ENCODE measurements around the gene SMIM24. TPM values are rescaled to one million over a fixed set of nuclear protein-coding genes. Genes with fewer than 3 reads are reported as not detected.
"Not testable (repeated sequence)": the region's sequence is repeated elsewhere in the genome, so short reads cannot be mapped to it uniquely, and the experiment has no call there.

The SMIM24 gene
- total RNA-seq, 6 experiments from 2014 or later = 2.1 to 38.1 (median 6.6) TPM; not detected in 1

GRCh38 chr19:3431760-3432397 lies 48.4 kb downstream of the SMIM24 start:
- H3K27ac ChIP-seq = peak overlapping the region; percentile 45 to 77 (median 70)
- TF ChIP-seq, protein P1, sequence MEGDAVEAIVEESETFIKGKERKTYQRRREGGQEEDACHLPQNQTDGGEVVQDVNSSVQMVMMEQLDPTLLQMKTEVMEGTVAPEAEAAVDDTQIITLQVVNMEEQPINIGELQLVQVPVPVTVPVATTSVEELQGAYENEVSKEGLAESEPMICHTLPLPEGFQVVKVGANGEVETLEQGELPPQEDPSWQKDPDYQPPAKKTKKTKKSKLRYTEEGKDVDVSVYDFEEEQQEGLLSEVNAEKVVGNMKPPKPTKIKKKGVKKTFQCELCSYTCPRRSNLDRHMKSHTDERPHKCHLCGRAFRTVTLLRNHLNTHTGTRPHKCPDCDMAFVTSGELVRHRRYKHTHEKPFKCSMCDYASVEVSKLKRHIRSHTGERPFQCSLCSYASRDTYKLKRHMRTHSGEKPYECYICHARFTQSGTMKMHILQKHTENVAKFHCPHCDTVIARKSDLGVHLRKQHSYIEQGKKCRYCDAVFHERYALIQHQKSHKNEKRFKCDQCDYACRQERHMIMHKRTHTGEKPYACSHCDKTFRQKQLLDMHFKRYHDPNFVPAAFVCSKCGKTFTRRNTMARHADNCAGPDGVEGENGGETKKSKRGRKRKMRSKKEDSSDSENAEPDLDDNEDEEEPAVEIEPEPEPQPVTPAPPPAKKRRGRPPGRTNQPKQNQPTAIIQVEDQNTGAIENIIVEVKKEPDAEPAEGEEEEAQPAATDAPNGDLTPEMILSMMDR (IDR thresholded peaks at IDR 0.05) = no peak
- TF ChIP-seq POLR2A (IDR thresholded peaks at IDR 0.05) = no peak
- intact Hi-C loops (cut with DNase I) = loop anchor here (10.0 kb wide), 2 partner anchors 87 to 107 kb away; no protein-coding TSS in a partner anchor
- H3K9me3 ChIP-seq = no peaks in the 10 kb centered on the region
- H3K4me1 ChIP-seq = peaks cover 0 to 59% (median 21%) of the 10 kb centered on the region in 4 donors
- DNase-seq (peak in 2 of 3 donors; percentile 79 to 83), ATAC-seq (peak; percentile 31 to 60 (median 51))
- no peak overlapping the region for H3K4me3 ChIP-seq
- no peaks in the 10 kb centered on the region for H3K27me3 ChIP-seq
- WGBS (ENCODE audit: insufficient coverage, low coverage, low lambda C conversion rate, missing lambda C conversion rate) = 39% methylated on average over 7 of the region's 18 CpGs
- peaks cover 0 to 36% (median 17%) of the 10 kb centered on the region in 4 donors for H3K36me3 ChIP-seq

- not testable (repeated sequence) for DNase-seq, H3K4me3 ChIP-seq, ATAC-seq, H3K9me3 ChIP-seq, H3K27me3 ChIP-seq
- intact Hi-C loops (cut with DNase I) = loop anchor here (10.0 kb wide), 2 partner anchors 86 to 106 kb away; no protein-coding TSS in a partner anchor
- 31% methylated on average over 5 of the region's 5 CpGs for WGBS (ENCODE audit: insufficient coverage, low coverage, low lambda C conversion rate, missing lambda C conversion rate)
- H3K36me3 ChIP-seq = peaks cover 0 to 28% (median 14%) of the 10 kb centered on the region in 4 donors
- H3K27ac ChIP-seq = peak overlapping the region; percentile 34 to 77 (median 70)
- peaks cover 0 to 59% (median 21%) of the 10 kb centered on the region in 4 donors for H3K4me1 ChIP-seq
Observed at GRCh38 chr19:3430366-3430680, 50.0 kb downstream of the SMIM24 start.

DNA sequence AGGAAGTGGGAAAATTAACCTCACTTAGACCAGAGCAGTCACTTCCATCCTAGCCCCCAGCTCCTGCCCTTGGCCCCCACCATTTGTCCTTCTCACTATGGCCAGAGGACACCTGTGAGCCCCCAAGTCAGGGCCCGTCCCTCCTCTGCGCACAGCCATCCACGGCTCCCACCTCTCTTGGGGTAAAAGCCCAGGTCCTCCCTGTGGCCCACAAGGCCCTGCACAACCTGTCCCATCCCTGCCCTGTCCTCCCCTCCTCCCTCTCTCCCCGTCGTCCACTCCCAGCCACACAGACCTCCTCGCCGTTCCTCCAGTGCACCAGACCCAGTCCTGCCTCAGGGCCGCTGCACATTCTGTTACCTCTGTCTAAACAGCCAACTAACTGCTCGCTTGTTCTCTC lies 53.9 kb downstream of the SMIM24 start:
- Histone ChIP-seq H3K27me3 (no peaks in the 10 kb centered on the region), H3K36me3 (peaks cover 0 to 5% (median 3%) of the 10 kb centered on the region in 4 donors), H3K27ac (peak overlapping the region in 1 of 3 donors; percentile 95), H3K4me1 (peaks cover 0 to 53% (median 26%) of the 10 kb centered on the region in 4 donors), H3K4me3 (no peak overlapping the region), H3K9me3 (no peaks in the 10 kb centered on the region)
- DNase-seq (no peak), ATAC-seq (no peak)
- WGBS (ENCODE audit: insufficient coverage, low coverage, low lambda C conversion rate, missing lambda C conversion rate) = 90% methylated on average over 6 of the region's 9 CpGs
- TF ChIP-seq POLR2A (IDR thresholded peaks at IDR 0.05) = no peak
- TF ChIP-seq, protein P1 (IDR thresholded peaks at IDR 0.05) = no peak
- intact Hi-C loops (cut with DNase I) = loop anchor here (10.0 kb wide), 2 partner anchors 52 to 62 kb away; partner anchors contain the start of gene NFIC (in 1 of the 2)

Small RNA genes lying within 50 kb of the gene (small RNA-seq; reads per million reads assigned to genes)
- gene RF00212 = 0 reads per million in 2 experiments

Other genes starting within 250 kb of the SMIM24 start
- gene NFIC, start 113.9 kb downstream of the SMIM24 start, total RNA-seq = 100 to 1,000 TPM in 4 of 6 experiments, 10 to 100 TPM in 2; 94.6 to 168 (median 120) TPM
- gene SMIM44, start 2.9 kb upstream of the SMIM24 start, total RNA-seq = not detected
- gene DOHH, start 20.1 kb upstream of the SMIM24 start, total RNA-seq = 10 to 100 TPM in 1 of 6 experiments, 1 to 10 TPM in 5; 3.7 to 16.7 (median 4.9) TPM
- 10 to 100 TPM; 18.7 to 34.1 (median 23.8) TPM for gene FZR1, start 25.8 kb upstream of the SMIM24 start, total RNA-seq
- gene TEKTIP1, start 58.6 kb upstream of the SMIM24 start, total RNA-seq = 1 to 10 TPM in 3 of 6 experiments, not detected in 3; 1.1 to 1.6 (median 1.3) TPM
- gene MFSD12, start 77.1 kb upstream of the SMIM24 start, total RNA-seq = 100 to 1,000 TPM in 1 of 6 experiments, 10 to 100 TPM in 5; 23.8 to 114 (median 31.5) TPM
- 10 to 100 TPM; 30.7 to 58.6 (median 33.3) TPM for gene HMG20B, start 92.4 kb upstream of the SMIM24 start, total RNA-seq
- gene GIPC3, start 105.0 kb upstream of the SMIM24 start, total RNA-seq = 1 to 10 TPM in 2 of 6 experiments, under 1 TPM in 4; 0.51 to 1.6 (median 0.80) TPM
- 10 to 100 TPM in 1 of 6 experiments, 1 to 10 TPM in 5; 2.8 to 10.4 (median 4.7) TPM for gene TBXA2R, start 126.3 kb upstream of the SMIM24 start, total RNA-seq
- gene CACTIN, start 146.3 kb upstream of the SMIM24 start, total RNA-seq = 10 to 100 TPM in 4 of 6 experiments, 1 to 10 TPM in 2; 8.4 to 14.9 (median 10.3) TPM
- gene PIP5K1C, start 219.9 kb upstream of the SMIM24 start, total RNA-seq = 1 to 10 TPM; 5.3 to 9.8 (median 7.6) TPM
- 10 to 100 TPM in 5 of 6 experiments, 1 to 10 TPM in 1; 7.9 to 27.0 (median 16.5) TPM for gene TJP3, start 227.9 kb upstream of the SMIM24 start, total RNA-seq

Data from right lobe of liver (tissue), 6 donors.